HG02852 (cell line): ENCODE results near the gene WDR31.
A peak's percentile ranks its signal among the peaks of the same experiment; 100 is the strongest.
"Not testable (repeated sequence)": the region's sequence is repeated elsewhere in the genome, so short reads cannot be mapped to it uniquely, and the experiment has no call there.

ENCODE experiments used
- ATAC-seq: cut with Tn5 transposase; IDR thresholded peaks from one replicate; pipeline ENCODE4 v1.9.1; 2021; ENCODE audit warnings: mild to moderate bottlenecking, moderate library complexity; ENCODE audit not compliant: unreplicated experiment

WDR31 gene

GRCh38 chr9:113298924-113299770 is 40.9 kb downstream of the WDR31 start:
- no peak for ATAC-seq

- ATAC-seq, result no peak
Observed at GRCh38 chr9:113298311-113298710, 41.8 kb downstream of the WDR31 start.

- no peak for ATAC-seq
Observed at GRCh38 chr9:113296796-113297558, 43.1 kb downstream of the WDR31 start.

GRCh38 chr9:113296247-113296646 is 43.8 kb downstream of the WDR31 start:
- not testable (repeated sequence) for ATAC-seq

- no peak for ATAC-seq
Observed at GRCh38 chr9:113293285-113293878, 46.7 kb downstream of the WDR31 start.

GRCh38 chr9:113290052-113290607 is 49.9 kb downstream of the WDR31 start:
- ATAC-seq, result no peak

GRCh38 chr9:113289091-113289490 is 51.0 kb downstream of the WDR31 start:
- no peak for ATAC-seq

GRCh38 chr9:113281356-113281755 is 58.7 kb downstream of the WDR31 start:
- no peak for ATAC-seq

GRCh38 chr9:113278840-113279239 is 61.2 kb downstream of the WDR31 start:
- no peak for ATAC-seq

- peak; percentile 98 for ATAC-seq
Observed at GRCh38 chr9:113275157-113276131, 64.6 kb downstream of the WDR31 start, which contains the start of the genes CDC26 and PRPF4. CDC26 (minus strand) TSS chr9:113275572; CDS start chr9:113272507, 3,065 bp downstream. PRPF4 (plus strand) TSS chr9:113275658; CDS start chr9:113275744, 86 bp downstream.

GRCh38 chr9:113274474-113275156 is 65.5 kb downstream of the WDR31 start:
- ATAC-seq, result peak; percentile 2

- ATAC-seq, result no peak
Observed at GRCh38 chr9:113269871-113270270, 70.2 kb downstream of the WDR31 start.

GRCh38 chr9:113269355-113269754 is 70.7 kb downstream of the WDR31 start:
- ATAC-seq, result no peak

- no peak for ATAC-seq
Observed at GRCh38 chr9:113267911-113268566, 72.0 kb downstream of the WDR31 start.

- no peak for ATAC-seq
Observed at GRCh38 chr9:113266174-113266573, 73.9 kb downstream of the WDR31 start.
